ENCODE results near the gene ATP2B2.

ATP2B2 gene

GRCh38 chr3:10375296-10376053 lies 129.9 kb downstream of the ATP2B2 start:
- Histone ChIP-seq H3K4me1 (ENCODE audit: insufficient read depth, low read length) (no peaks in the 10 kb centered on the region), H2AFZ (ENCODE audit: low read depth, low read length) (no peak overlapping the region), H4K20me1 (ENCODE audit: insufficient read depth, low read length) (peaks cover 10% of the 10 kb centered on the region), H3K27me3 (ENCODE audit: insufficient read depth, low read length, poor library complexity) (peaks cover 11% of the 10 kb centered on the region), H3K4me3 (ENCODE audit: low read depth in 1 of 2, low read length in 2 of 2) (no peak overlapping the region), H3K79me2 (ENCODE audit: insufficient read depth, low read length) (no peaks in the 10 kb centered on the region), H3K4me2 (ENCODE audit: insufficient read depth, low read length) (no peak overlapping the region), H3K36me3 (ENCODE audit: insufficient read depth, low read length) (no peaks in the 10 kb centered on the region), H3K27ac (ENCODE audit: low read length) (no peak overlapping the region), H3K9ac (ENCODE audit: low read depth, low read length) (no peak overlapping the region), H3K9me3 (ENCODE audit: insufficient read depth, low read length, severe bottlenecking) (no peaks in the 10 kb centered on the region)
- no peak for TF ChIP-seq EZH2 (IDR thresholded peaks at IDR 0.05; ENCODE audit: borderline replicate concordance, low read depth, low read length, severe bottlenecking)
- TF ChIP-seq CTCF (IDR thresholded peaks at IDR 0.05; ENCODE audit: borderline replicate concordance, extremely low read depth, low read length, poor library complexity, severe bottlenecking) = no peak
- DNase-seq (no peak), ATAC-seq (ENCODE audit: insufficient read depth, low read depth) (no peak)

- peaks cover 10% of the 10 kb centered on the region for H4K20me1 ChIP-seq (ENCODE audit: insufficient read depth, low read length)
- H3K36me3 ChIP-seq (ENCODE audit: insufficient read depth, low read length) = no peaks in the 10 kb centered on the region
- TF ChIP-seq CTCF (IDR thresholded peaks at IDR 0.05; ENCODE audit: borderline replicate concordance, extremely low read depth, low read length, poor library complexity, severe bottlenecking) (no peak), EZH2 (IDR thresholded peaks at IDR 0.05; ENCODE audit: borderline replicate concordance, low read depth, low read length, severe bottlenecking) (no peak)
- H3K9ac ChIP-seq (ENCODE audit: low read depth, low read length) = no peak overlapping the region
- no peaks in the 10 kb centered on the region for H3K79me2 ChIP-seq (ENCODE audit: insufficient read depth, low read length)
- DNase-seq = no peak
- H2AFZ ChIP-seq (ENCODE audit: low read depth, low read length) = no peak overlapping the region
- H3K27ac ChIP-seq (ENCODE audit: low read length) = no peak overlapping the region
- ATAC-seq (ENCODE audit: insufficient read depth, low read depth) = no peak
- no peaks in the 10 kb centered on the region for H3K4me1 ChIP-seq (ENCODE audit: insufficient read depth, low read length)
- no peaks in the 10 kb centered on the region for H3K9me3 ChIP-seq (ENCODE audit: insufficient read depth, low read length, severe bottlenecking)
- peaks cover 14% of the 10 kb centered on the region for H3K27me3 ChIP-seq (ENCODE audit: insufficient read depth, low read length, poor library complexity)
- H3K4me2 ChIP-seq (ENCODE audit: insufficient read depth, low read length) = no peak overlapping the region
- no peak overlapping the region for H3K4me3 ChIP-seq (ENCODE audit: low read depth in 1 of 2, low read length in 2 of 2)
Observed at GRCh38 chr3:10374311-10374710, 131.1 kb downstream of the ATP2B2 start.

DNA sequence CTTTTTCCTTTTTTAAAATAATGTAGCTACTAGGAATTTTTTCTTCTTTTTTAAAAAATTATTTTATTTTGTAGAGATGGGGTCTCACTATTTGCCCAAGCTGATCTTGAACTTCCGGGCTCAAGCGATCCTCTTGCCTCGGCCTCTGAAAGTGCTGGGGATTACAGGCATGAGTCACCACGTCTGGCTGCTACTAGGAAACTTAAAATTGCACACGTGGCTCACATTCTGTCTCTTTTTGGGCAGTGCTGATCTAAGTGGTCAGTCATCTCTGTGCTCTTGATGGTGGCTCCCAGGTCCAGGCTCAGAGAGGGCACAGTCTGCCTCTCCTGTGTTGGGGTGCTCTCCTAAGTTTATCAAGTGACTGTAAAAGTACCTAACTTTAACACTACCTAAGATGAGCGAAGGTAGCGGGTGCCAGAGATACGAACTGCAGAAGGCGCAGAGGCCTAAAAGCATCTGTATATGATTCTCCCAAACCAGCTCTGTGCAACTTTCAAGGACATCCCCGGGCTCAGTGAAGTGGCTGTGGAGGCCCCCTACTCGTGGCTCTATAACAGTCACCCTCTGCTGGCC lies 131.6 kb downstream of the ATP2B2 start:
- H3K79me2 ChIP-seq (ENCODE audit: insufficient read depth, low read length) = no peaks in the 10 kb centered on the region
- H4K20me1 ChIP-seq (ENCODE audit: insufficient read depth, low read length) = peaks cover 10% of the 10 kb centered on the region
- H3K27me3 ChIP-seq (ENCODE audit: insufficient read depth, low read length, poor library complexity) = peaks cover 14% of the 10 kb centered on the region
- H3K36me3 ChIP-seq (ENCODE audit: insufficient read depth, low read length) = no peaks in the 10 kb centered on the region
- no peak overlapping the region for H3K9ac ChIP-seq (ENCODE audit: low read depth, low read length)
- H3K4me2 ChIP-seq (ENCODE audit: insufficient read depth, low read length) = no peak overlapping the region
- ATAC-seq (ENCODE audit: insufficient read depth, low read depth) (no peak), DNase-seq (no peak)
- H3K27ac ChIP-seq (ENCODE audit: low read length) = no peak overlapping the region
- no peaks in the 10 kb centered on the region for H3K9me3 ChIP-seq (ENCODE audit: insufficient read depth, low read length, severe bottlenecking)
- H3K4me3 ChIP-seq (ENCODE audit: low read depth in 1 of 2, low read length in 2 of 2) = no peak overlapping the region
- no peaks in the 10 kb centered on the region for H3K4me1 ChIP-seq (ENCODE audit: insufficient read depth, low read length)
- TF ChIP-seq CTCF (IDR thresholded peaks at IDR 0.05; ENCODE audit: borderline replicate concordance, extremely low read depth, low read length, poor library complexity, severe bottlenecking) = no peak
- TF ChIP-seq EZH2 (IDR thresholded peaks at IDR 0.05; ENCODE audit: borderline replicate concordance, low read depth, low read length, severe bottlenecking) = no peak
- no peak overlapping the region for H2AFZ ChIP-seq (ENCODE audit: low read depth, low read length)
